EL (cell line): ENCODE measurements around the gene TVP23B.
"Not testable (repeated sequence)": the region's sequence is repeated elsewhere in the genome, so short reads cannot be mapped to it uniquely, and the experiment has no call there.

Experiments used
- DNase-seq: peaks from one replicate; pipeline ENCODE4 v3.0.0-alpha.2; 2016

The TVP23B gene

GRCh38 chr17:18794841-18795240, 13.9 kb downstream of the TVP23B start:
- DNase-seq, result peak; percentile 15

DNA sequence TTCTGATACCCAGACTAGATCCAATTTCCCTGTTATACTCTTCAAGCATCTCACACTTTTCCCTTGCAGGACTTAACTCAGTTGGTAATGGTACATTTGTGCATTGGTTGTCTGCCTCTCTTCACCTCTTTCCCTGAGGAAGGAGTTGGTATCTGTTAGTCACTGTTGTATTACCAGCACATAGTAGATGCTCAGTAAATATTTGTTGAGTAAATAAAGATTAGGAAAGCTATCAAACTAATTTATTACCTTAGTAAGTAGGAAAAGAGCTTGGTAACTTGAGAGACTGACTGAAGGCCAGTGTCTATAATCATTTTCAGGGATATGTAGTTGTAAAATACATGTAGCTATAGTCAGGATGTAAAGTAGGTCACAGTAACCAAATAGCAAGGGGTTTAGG, 15.9 kb downstream of the TVP23B start:
- not testable (repeated sequence) for DNase-seq

GRCh38 chr17:18803458-18804245, 22.7 kb downstream of the TVP23B start:
- not testable (repeated sequence) for DNase-seq

DNA sequence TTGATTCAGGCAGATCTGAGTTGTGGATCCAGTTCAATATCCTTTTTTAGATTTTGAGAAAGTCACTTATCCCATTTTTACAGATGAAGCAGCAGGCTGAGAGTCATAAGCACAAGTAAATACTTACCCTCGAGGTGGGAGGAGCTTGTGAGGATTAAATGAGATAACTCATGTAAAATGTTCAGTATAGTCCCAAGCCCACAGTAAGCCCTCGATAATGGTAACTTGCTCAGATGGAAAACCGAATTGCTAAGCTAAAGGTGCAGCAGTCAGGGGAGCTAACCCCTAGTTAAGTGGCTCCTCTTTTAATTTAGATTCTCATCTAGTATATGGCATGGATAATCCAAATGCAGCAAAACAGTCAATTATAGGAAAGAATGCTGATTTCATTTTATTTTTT, 34.9 kb downstream of the TVP23B start:
- not testable (repeated sequence) for DNase-seq

- DNase-seq, result peak; percentile 68
Observed at GRCh38 chr17:18816489-18817371, 35.7 kb downstream of the TVP23B start.

DNA sequence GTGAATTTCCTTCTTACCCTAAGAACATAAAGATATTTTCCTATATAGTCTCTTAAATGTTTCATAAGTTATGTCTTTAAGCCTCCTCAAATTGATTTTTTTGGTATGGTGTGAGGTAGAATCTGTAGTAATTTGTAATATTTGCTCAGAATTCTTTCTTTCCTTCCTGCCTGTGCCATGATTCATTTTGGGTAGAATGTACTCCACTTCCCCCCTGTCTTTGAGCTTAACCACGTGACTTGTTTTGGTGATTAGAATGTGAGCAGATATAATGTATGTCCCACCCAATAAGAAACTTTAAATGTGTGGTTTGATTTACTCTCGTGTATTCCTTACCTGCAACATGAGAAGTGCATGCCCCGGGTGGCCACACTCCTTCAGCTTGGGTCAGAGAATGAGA, 40.4 kb downstream of the TVP23B start:
- DNase-seq, result peak; percentile 32

GRCh38 chr17:18827613-18828012, 46.6 kb downstream of the TVP23B start:
- DNase-seq, result not testable (repeated sequence)

DNA sequence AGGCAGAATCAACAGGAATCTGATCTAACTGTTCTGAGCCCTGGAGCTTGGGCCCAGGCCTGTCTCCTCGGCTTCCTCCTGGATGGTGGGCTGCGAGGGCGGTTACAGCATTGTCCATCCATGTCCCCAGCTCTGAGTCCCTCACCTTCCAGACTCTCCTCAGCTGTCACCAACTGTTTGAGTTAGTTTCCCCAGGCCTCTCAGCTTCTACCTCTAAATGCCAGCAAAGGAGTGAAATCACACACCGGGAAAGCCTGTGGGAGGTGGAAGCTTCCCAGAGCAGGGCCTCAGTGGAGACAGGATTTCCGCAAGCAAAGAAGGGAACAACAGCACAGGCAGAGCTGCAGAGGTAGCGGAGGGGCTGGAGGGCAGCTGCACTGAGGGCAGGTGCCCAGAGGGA, 67.5 kb downstream of the TVP23B start:
- DNase-seq, result no peak

DNA sequence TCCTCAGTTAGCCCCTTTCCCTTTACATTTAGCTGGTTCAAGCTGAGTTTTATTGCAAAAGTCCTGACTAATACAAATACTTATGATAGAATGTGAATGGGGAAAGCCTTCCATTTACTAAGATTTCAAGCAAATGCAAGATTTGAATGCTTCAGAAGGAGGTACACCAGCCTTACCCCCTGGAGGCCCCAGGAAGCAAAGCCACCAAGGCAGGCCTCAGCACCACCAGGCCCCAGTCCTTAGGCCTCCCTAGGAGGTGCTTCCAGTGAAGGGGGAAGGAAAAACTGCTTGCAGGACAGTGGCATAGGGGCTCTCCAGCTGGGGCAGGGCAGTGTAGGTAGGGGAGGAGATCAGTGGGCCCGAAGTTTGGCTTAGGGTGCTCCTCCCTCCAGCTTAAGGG, 69.7 kb downstream of the TVP23B start:
- DNase-seq, result no peak

DNA sequence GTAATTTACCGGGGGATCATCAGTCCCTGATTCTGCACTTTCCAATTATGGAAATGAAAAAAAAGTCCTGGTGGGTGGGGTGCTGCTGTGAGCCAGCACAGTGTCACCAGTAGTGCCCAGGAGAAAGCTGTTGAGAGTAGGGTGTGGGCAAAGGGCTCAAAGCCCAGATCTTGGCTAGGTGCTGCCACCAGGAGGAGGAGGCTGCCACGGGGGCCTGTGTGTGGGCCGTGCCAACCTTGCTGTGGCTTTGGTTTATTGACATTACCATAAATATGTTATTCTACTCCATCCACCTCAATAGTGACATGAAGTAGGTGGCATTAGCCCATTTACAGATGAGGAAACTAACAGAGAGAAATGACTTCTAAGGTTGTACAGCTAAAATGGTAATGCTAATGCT, 70.2 kb downstream of the TVP23B start:
- no peak for DNase-seq

DNA sequence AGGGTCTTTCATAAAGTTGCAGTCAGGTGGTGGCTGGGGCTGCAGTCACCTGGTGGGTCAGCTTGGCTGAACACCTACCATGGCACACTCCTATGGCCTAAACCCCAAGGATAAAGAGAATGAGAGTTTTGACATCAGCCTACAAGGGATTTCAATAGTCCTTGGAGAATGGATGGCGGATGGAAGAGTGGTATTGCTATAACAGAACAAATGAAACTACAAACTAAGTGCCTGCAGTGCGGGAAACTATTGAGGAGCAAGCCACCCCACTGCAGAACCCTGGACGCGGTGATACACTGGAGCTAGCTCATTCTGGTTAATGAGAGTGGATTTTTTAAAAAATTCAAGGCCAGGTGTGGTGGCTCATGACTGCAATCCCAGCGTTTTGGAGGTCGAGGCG, 74.0 kb downstream of the TVP23B start:
- no peak for DNase-seq

DNA sequence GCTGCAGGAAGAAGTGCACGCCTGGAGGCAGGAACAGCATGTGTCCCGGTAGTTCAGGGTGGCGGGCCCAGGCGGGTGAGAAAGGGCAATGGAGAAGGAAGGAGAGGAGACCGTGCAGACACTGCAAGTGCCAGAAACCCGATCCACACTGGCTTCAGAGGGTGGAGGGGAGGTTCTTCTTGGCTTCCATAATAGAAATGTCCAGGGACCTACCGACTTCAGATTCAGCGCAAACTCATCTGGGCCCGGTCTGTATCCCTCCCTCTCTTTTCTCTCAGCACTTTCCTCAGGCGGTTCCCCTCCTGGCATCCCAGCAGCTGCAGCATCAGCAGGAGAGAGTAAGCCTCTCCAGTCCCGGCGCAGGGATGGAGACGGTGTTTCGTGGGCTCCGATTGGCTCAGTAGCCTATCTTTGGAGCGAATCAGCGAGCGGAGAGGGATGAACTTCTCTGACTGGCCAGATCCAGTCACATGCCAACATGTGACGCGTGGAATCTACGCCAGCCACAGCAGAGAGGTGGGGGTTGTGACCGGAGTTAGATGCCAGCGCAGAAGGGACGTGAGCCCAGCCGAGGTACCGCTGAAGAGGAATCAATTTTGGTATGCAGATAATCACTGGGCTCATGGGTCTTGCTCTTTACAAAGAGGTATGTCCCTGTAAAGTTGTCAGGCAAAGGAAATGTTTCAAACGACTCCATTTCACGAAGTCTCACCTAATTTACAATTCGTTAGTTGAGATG, 75.0 kb downstream of the TVP23B start:
- DNase-seq, result peak; percentile 96
